Measurements from ENCODE around the gene DAAM2.

Gene DAAM2

GRCh38 chr6:39929733-39930461 lies 137.7 kb downstream of the DAAM2 start:
- Histone ChIP-seq H3K36me3 (ENCODE audit: control insufficient read depth, insufficient read depth, low read length) (peaks cover 19% of the 10 kb centered on the region), H3K4me3 (ENCODE audit: low read depth, low read length) (no peak overlapping the region), H3K9ac (ENCODE audit: low read length) (no peak overlapping the region), H3K4me1 (ENCODE audit: control insufficient read depth, insufficient read depth, low read length) (peaks cover 36% of the 10 kb centered on the region; the same call in 1 of the 2 replicates), H3K9me3 (ENCODE audit: control insufficient read depth, insufficient read depth, low read depth, low read length) (0 out of 2 replicates have a peak, but pooled peaks cover 3% of the 10 kb centered on the region), H3K27me3 (ENCODE audit: control insufficient read depth, insufficient read depth, low read length) (no peaks in the 10 kb centered on the region), H3K27ac (ENCODE audit: low read depth, low read length) (no peak overlapping the region)

GRCh38 chr6:39930540-39930939 lies 138.4 kb downstream of the DAAM2 start:
- no peak overlapping the region for H3K4me3 ChIP-seq (ENCODE audit: low read depth, low read length)
- H3K27me3 ChIP-seq (ENCODE audit: control insufficient read depth, insufficient read depth, low read length): 0 out of 2 replicates have a peak, but pooled peaks cover 6% of the 10 kb centered on the region
- 0 out of 2 replicates have a peak, but pooled peaks cover 3% of the 10 kb centered on the region for H3K9me3 ChIP-seq (ENCODE audit: control insufficient read depth, insufficient read depth, low read depth, low read length)
- H3K27ac ChIP-seq (ENCODE audit: low read depth, low read length): no peak overlapping the region
- no peak overlapping the region for H3K9ac ChIP-seq (ENCODE audit: low read length)
- peaks cover 36% of the 10 kb centered on the region; the same call in 1 of the 2 replicates for H3K4me1 ChIP-seq (ENCODE audit: control insufficient read depth, insufficient read depth, low read length)
- H3K36me3 ChIP-seq (ENCODE audit: control insufficient read depth, insufficient read depth, low read length): peaks cover 12% of the 10 kb centered on the region

DNA sequence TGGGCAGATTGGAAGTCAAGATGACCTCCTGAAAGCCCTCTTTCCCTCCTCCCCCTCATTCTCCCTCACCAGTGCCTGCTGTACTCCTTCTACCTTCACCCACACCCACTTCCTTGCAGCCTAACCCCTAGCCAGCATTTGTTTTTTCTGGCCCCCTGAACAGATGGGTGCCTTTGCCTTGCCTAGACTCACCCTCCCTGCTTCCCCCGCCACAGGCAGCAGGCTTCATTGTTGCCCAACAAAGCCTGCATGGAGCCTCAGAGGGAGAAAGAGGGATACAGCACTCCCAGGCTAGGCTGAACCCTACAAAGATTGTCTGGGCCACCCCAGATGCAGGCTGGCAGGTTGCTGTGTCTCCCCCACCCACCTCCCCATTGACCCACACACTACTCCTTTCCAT lies 139.4 kb downstream of the DAAM2 start:
- no peak overlapping the region for H3K4me3 ChIP-seq (ENCODE audit: low read depth, low read length)
- H3K36me3 ChIP-seq (ENCODE audit: control insufficient read depth, insufficient read depth, low read length): peaks cover 8% of the 10 kb centered on the region
- no peak overlapping the region for H3K9ac ChIP-seq (ENCODE audit: low read length)
- 0 out of 2 replicates have a peak, but pooled peaks cover 3% of the 10 kb centered on the region for H3K9me3 ChIP-seq (ENCODE audit: control insufficient read depth, insufficient read depth, low read depth, low read length)
- H3K27ac ChIP-seq (ENCODE audit: low read depth, low read length): no peak overlapping the region
- peaks cover 36% of the 10 kb centered on the region; the same call in 1 of the 2 replicates for H3K4me1 ChIP-seq (ENCODE audit: control insufficient read depth, insufficient read depth, low read length)
- 0 out of 2 replicates have a peak, but pooled peaks cover 6% of the 10 kb centered on the region for H3K27me3 ChIP-seq (ENCODE audit: control insufficient read depth, insufficient read depth, low read length)

- Histone ChIP-seq H3K4me3 (ENCODE audit: low read depth, low read length) (no peak overlapping the region), H3K27me3 (ENCODE audit: control insufficient read depth, insufficient read depth, low read length) (0 out of 2 replicates have a peak, but pooled peaks cover 6% of the 10 kb centered on the region)
Measured at GRCh38 chr6:39932386-39932910, 140.3 kb downstream of the DAAM2 start.

GRCh38 chr6:39933669-39934130 lies 141.5 kb downstream of the DAAM2 start:
- H3K9ac ChIP-seq (ENCODE audit: low read length): peak overlapping the region; percentile 69

More at GRCh38 chr6:39932386-39932910, 140.3 kb downstream of the DAAM2 start:
- H3K4me1 ChIP-seq (ENCODE audit: control insufficient read depth, insufficient read depth, low read length): peaks cover 36% of the 10 kb centered on the region; the same call in 1 of the 2 replicates
- H3K9ac ChIP-seq (ENCODE audit: low read length): no peak overlapping the region
- H3K9me3 ChIP-seq (ENCODE audit: control insufficient read depth, insufficient read depth, low read depth, low read length): no peaks in the 10 kb centered on the region
- no peaks in the 10 kb centered on the region for H3K36me3 ChIP-seq (ENCODE audit: control insufficient read depth, insufficient read depth, low read length)
- no peak overlapping the region for H3K27ac ChIP-seq (ENCODE audit: low read depth, low read length)

GRCh38 chr6:39934131-39934757 lies 142.1 kb downstream of the DAAM2 start, which contains the start of gene MOCS1:
TSS of gene MOCS1 (minus strand) at chr6:39934462. CDS start at chr6:39934417, 45 bp downstream.
- Histone ChIP-seq H3K27me3 (ENCODE audit: control insufficient read depth, insufficient read depth, low read length) (0 out of 2 replicates have a peak, but pooled peaks cover 6% of the 10 kb centered on the region), H3K4me1 (ENCODE audit: control insufficient read depth, insufficient read depth, low read length) (peaks cover 40% of the 10 kb centered on the region), H3K9ac (ENCODE audit: low read length) (peak within 1 kb of the TSS; percentile 69), H3K4me3 (ENCODE audit: low read depth, low read length) (peak within 1 kb of the TSS; percentile 85), H3K9me3 (ENCODE audit: control insufficient read depth, insufficient read depth, low read depth, low read length) (no peaks in the 10 kb centered on the region), H3K27ac (ENCODE audit: low read depth, low read length) (no peak within 1 kb of the TSS), H3K36me3 (ENCODE audit: control insufficient read depth, insufficient read depth, low read length) (no peaks in the 10 kb centered on the region)

More at GRCh38 chr6:39933669-39934130, 141.5 kb downstream of the DAAM2 start:
- Histone ChIP-seq H3K4me3 (ENCODE audit: low read depth, low read length) (peak overlapping the region; percentile 85), H3K27ac (ENCODE audit: low read depth, low read length) (no peak overlapping the region), H3K9me3 (ENCODE audit: control insufficient read depth, insufficient read depth, low read depth, low read length) (no peaks in the 10 kb centered on the region), H3K36me3 (ENCODE audit: control insufficient read depth, insufficient read depth, low read length) (no peaks in the 10 kb centered on the region), H3K27me3 (ENCODE audit: control insufficient read depth, insufficient read depth, low read length) (0 out of 2 replicates have a peak, but pooled peaks cover 6% of the 10 kb centered on the region), H3K4me1 (ENCODE audit: control insufficient read depth, insufficient read depth, low read length) (peaks cover 40% of the 10 kb centered on the region)

- Histone ChIP-seq H3K36me3 (ENCODE audit: control insufficient read depth, insufficient read depth, low read length) (no peaks in the 10 kb centered on the region), H3K9ac (ENCODE audit: low read length) (no peak overlapping the region), H3K4me1 (ENCODE audit: control insufficient read depth, insufficient read depth, low read length) (peaks cover 37% of the 10 kb centered on the region), H3K4me3 (ENCODE audit: low read depth, low read length) (no peak overlapping the region), H3K27me3 (ENCODE audit: control insufficient read depth, insufficient read depth, low read length) (0 out of 2 replicates have a peak, but pooled peaks cover 6% of the 10 kb centered on the region), H3K27ac (ENCODE audit: low read depth, low read length) (no peak overlapping the region), H3K9me3 (ENCODE audit: control insufficient read depth, insufficient read depth, low read depth, low read length) (no peaks in the 10 kb centered on the region)
Measured at GRCh38 chr6:39935241-39935640, 143.1 kb downstream of the DAAM2 start.

- Histone ChIP-seq H3K4me3 (ENCODE audit: low read depth, low read length) (no peak overlapping the region), H3K4me1 (ENCODE audit: control insufficient read depth, insufficient read depth, low read length) (peaks cover 32% of the 10 kb centered on the region), H3K27ac (ENCODE audit: low read depth, low read length) (no peak overlapping the region), H3K36me3 (ENCODE audit: control insufficient read depth, insufficient read depth, low read length) (no peaks in the 10 kb centered on the region), H3K27me3 (ENCODE audit: control insufficient read depth, insufficient read depth, low read length) (0 out of 2 replicates have a peak, but pooled peaks cover 6% of the 10 kb centered on the region), H3K9ac (ENCODE audit: low read length) (no peak overlapping the region), H3K9me3 (ENCODE audit: control insufficient read depth, insufficient read depth, low read depth, low read length) (no peaks in the 10 kb centered on the region)
Measured at GRCh38 chr6:39936857-39937256, 144.7 kb downstream of the DAAM2 start.

DNA sequence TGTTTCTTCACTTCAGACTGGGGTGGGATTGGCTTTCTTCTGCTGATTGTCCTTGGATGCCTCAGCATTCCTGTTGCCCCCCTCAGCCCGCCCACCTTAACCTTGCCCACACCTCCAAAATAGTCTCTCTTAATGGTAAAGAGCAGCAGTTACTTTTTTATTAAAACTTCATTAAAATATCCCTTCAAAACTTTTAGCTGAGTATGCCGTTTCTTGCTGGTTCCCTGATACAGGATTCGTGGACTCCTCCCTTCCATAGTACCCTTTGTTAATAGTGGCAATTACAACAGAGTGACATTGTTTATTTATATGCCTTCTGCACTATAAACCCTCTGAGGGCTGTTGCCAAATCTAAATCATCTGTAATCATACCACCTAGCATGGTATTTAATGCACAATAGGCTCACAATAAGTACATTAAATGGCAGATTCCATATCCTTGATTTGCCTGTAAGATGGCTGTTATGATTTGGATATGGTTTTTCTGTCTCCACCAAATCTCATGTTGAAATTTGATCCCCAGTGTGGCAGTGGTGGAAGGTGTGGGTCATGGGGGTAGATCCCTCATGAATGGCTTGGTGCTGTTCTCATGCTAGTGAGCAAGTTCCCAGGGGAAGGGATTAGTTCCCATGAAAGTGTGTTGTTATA lies 145.6 kb downstream of the DAAM2 start:
- H3K9me3 ChIP-seq (ENCODE audit: control insufficient read depth, insufficient read depth, low read depth, low read length): no peaks in the 10 kb centered on the region
- no peak overlapping the region for H3K4me3 ChIP-seq (ENCODE audit: low read depth, low read length)
- no peak overlapping the region for H3K9ac ChIP-seq (ENCODE audit: low read length)
- H3K27ac ChIP-seq (ENCODE audit: low read depth, low read length): no peak overlapping the region
- H3K36me3 ChIP-seq (ENCODE audit: control insufficient read depth, insufficient read depth, low read length): no peaks in the 10 kb centered on the region
- peaks cover 22% of the 10 kb centered on the region for H3K4me1 ChIP-seq (ENCODE audit: control insufficient read depth, insufficient read depth, low read length)
- 0 out of 2 replicates have a peak, but pooled peaks cover 6% of the 10 kb centered on the region for H3K27me3 ChIP-seq (ENCODE audit: control insufficient read depth, insufficient read depth, low read length)

- H3K27ac ChIP-seq (ENCODE audit: low read depth, low read length): no peak overlapping the region
- H3K4me1 ChIP-seq (ENCODE audit: control insufficient read depth, insufficient read depth, low read length): peaks cover 11% of the 10 kb centered on the region
- no peak overlapping the region for H3K9ac ChIP-seq (ENCODE audit: low read length)
- H3K9me3 ChIP-seq (ENCODE audit: control insufficient read depth, insufficient read depth, low read depth, low read length): no peaks in the 10 kb centered on the region
- no peak overlapping the region for H3K4me3 ChIP-seq (ENCODE audit: low read depth, low read length)
- no peaks in the 10 kb centered on the region for H3K36me3 ChIP-seq (ENCODE audit: control insufficient read depth, insufficient read depth, low read length)
- 0 out of 2 replicates have a peak, but pooled peaks cover 6% of the 10 kb centered on the region for H3K27me3 ChIP-seq (ENCODE audit: control insufficient read depth, insufficient read depth, low read length)
Measured at GRCh38 chr6:39938773-39939654, 146.8 kb downstream of the DAAM2 start.
